Activated CD4-positive, alpha-beta T cell treated with anti-CD3 and anti-CD28 coated beads, Interleukin-2, amount 10 ng/mL, durations not matched to agents 24 days and 14 days (primary cell): ENCODE measurements around the gene SVIL. TPM values are rescaled to one million over a fixed set of nuclear protein-coding genes. Genes with fewer than 3 reads are reported as not detected.
"Not testable (repeated sequence)": the region's sequence is repeated elsewhere in the genome, so short reads cannot be mapped to it uniquely, and the experiment has no call there.

Experiments
- DNase-seq: peaks from one replicate; pipeline ENCODE4 v3.0.0; 2022
- H3K27ac Mint-ChIP-seq: one replicate; pipeline ENCODE4 v1.8.0; 2022; ENCODE audit warnings: mild to moderate bottlenecking, mixed read lengths
- H3K27me3 Mint-ChIP-seq: one replicate; pipeline ENCODE4 v1.8.0; 2022; ENCODE audit warnings: mixed read lengths
- H3K36me3 Mint-ChIP-seq: one replicate; pipeline ENCODE4 v1.8.0; 2022; ENCODE audit warnings: low read depth, mild to moderate bottlenecking, mixed read lengths
- H3K4me1 Mint-ChIP-seq: one replicate; pipeline ENCODE4 v1.8.0; 2021; ENCODE audit warnings: mixed read lengths
- H3K4me3 Mint-ChIP-seq: one replicate; pipeline ENCODE4 v1.8.0; 2022; ENCODE audit warnings: mild to moderate bottlenecking, moderate library complexity, mixed read lengths
- H3K9me3 Mint-ChIP-seq: one replicate; pipeline ENCODE4 v1.8.0; 2021; ENCODE audit warnings: mixed read lengths
- intact Hi-C: fragments of 100-400 bp; cut with micrococcal nuclease; formaldehyde crosslinking; loops from one replicate; pipeline ENCODE4 v1.15.1; 2023
- total RNA-seq: library from RNA; stranded (reverse); gene quantifications from 2 replicates; pipeline ENCODE4 v1.2.3, GENCODE V29; 2022

Gene SVIL
- total RNA-seq, 1 donor from 2014 or later, result 10.1 TPM

- intact Hi-C loops, result loop anchor here (5.0 kb wide), 1 partner anchor 123 kb away; no protein-coding TSS in a partner anchor
- Mint-ChIP-seq H3K27ac (no peak overlapping the region), H3K27me3 (no peaks in the 10 kb centered on the region), H3K4me3 (no peak overlapping the region), H3K9me3 (no peaks in the 10 kb centered on the region), H3K4me1 (no peaks in the 10 kb centered on the region), H3K36me3 (no peaks in the 10 kb centered on the region)
- DNase-seq, result no peak
These were observed 134.7 kb downstream of the SVIL start for GRCh38 chr10:29499993-29500537.

- intact Hi-C loops, result loop anchor here (1.0 to 5.0 kb wide), 3 partner anchors 26 to 119 kb away; no protein-coding TSS in a partner anchor
- H3K27ac Mint-ChIP-seq, result no peak overlapping the region
- no peaks in the 10 kb centered on the region for H3K27me3 Mint-ChIP-seq
- peaks cover 1% of the 10 kb centered on the region for H3K4me1 Mint-ChIP-seq
- no peak overlapping the region for H3K4me3 Mint-ChIP-seq
- H3K36me3 Mint-ChIP-seq, result peaks cover 2% of the 10 kb centered on the region
- DNase-seq, result peak; percentile 89
- H3K9me3 Mint-ChIP-seq, result no peaks in the 10 kb centered on the region
These were observed 138.2 kb downstream of the SVIL start for GRCh38 chr10:29496341-29497162.

- no peak for DNase-seq
- H3K4me1 Mint-ChIP-seq, result peaks cover 1% of the 10 kb centered on the region
- intact Hi-C loops, result loop anchor here (5.0 kb wide), 1 partner anchor 118 kb away; no protein-coding TSS in a partner anchor
- H3K36me3 Mint-ChIP-seq, result peaks cover 6% of the 10 kb centered on the region
- H3K27ac Mint-ChIP-seq, result no peak overlapping the region
- no peaks in the 10 kb centered on the region for H3K9me3 Mint-ChIP-seq
- H3K4me3 Mint-ChIP-seq, result no peak overlapping the region
- H3K27me3 Mint-ChIP-seq, result no peaks in the 10 kb centered on the region
These were observed 139.4 kb downstream of the SVIL start for GRCh38 chr10:29495366-29495765.

- H3K4me1 Mint-ChIP-seq, result peaks cover 1% of the 10 kb centered on the region
- intact Hi-C loops, result no loop called here
- H3K9me3 Mint-ChIP-seq, result no peaks in the 10 kb centered on the region
- peaks cover 14% of the 10 kb centered on the region for H3K36me3 Mint-ChIP-seq
- H3K27me3 Mint-ChIP-seq, result no peaks in the 10 kb centered on the region
- no peak overlapping the region for H3K4me3 Mint-ChIP-seq
- DNase-seq, result no peak
- H3K27ac Mint-ChIP-seq, result no peak overlapping the region
These were observed 141.1 kb downstream of the SVIL start for GRCh38 chr10:29493697-29494096.

- intact Hi-C loops, result no loop called here
- peaks cover 20% of the 10 kb centered on the region for H3K36me3 Mint-ChIP-seq
- H3K9me3 Mint-ChIP-seq, result no peaks in the 10 kb centered on the region
- no peak overlapping the region for H3K27ac Mint-ChIP-seq
- H3K27me3 Mint-ChIP-seq, result no peaks in the 10 kb centered on the region
- no peak for DNase-seq
- peaks cover 4% of the 10 kb centered on the region for H3K4me1 Mint-ChIP-seq
- no peak overlapping the region for H3K4me3 Mint-ChIP-seq
These were observed 142.0 kb downstream of the SVIL start for GRCh38 chr10:29492774-29493173.

GRCh38 chr10:29491918-29492317 lies 142.9 kb downstream of the SVIL start:
- Mint-ChIP-seq H3K27ac (no peak overlapping the region), H3K36me3 (peaks cover 28% of the 10 kb centered on the region), H3K4me1 (peaks cover 10% of the 10 kb centered on the region), H3K27me3 (no peaks in the 10 kb centered on the region), H3K9me3 (no peaks in the 10 kb centered on the region), H3K4me3 (no peak overlapping the region)
- DNase-seq, result no peak
- intact Hi-C loops, result no loop called here

- H3K4me3 Mint-ChIP-seq, H3K27ac Mint-ChIP-seq, intact Hi-C loops, H3K9me3 Mint-ChIP-seq, H3K27me3 Mint-ChIP-seq, DNase-seq: not testable (repeated sequence)
- Mint-ChIP-seq H3K4me1 (peaks cover 19% of the 10 kb centered on the region), H3K36me3 (peaks cover 33% of the 10 kb centered on the region)
These were observed 143.9 kb downstream of the SVIL start for GRCh38 chr10:29490781-29491280.

- not testable (repeated sequence) for H3K27ac Mint-ChIP-seq, H3K27me3 Mint-ChIP-seq, DNase-seq, H3K4me3 Mint-ChIP-seq, H3K9me3 Mint-ChIP-seq
- Mint-ChIP-seq H3K4me1 (peaks cover 26% of the 10 kb centered on the region), H3K36me3 (peaks cover 35% of the 10 kb centered on the region)
- intact Hi-C loops, result loop anchor here (10.0 kb wide), 1 partner anchor 1154 kb away; no protein-coding TSS in a partner anchor
These were observed 146.3 kb downstream of the SVIL start for GRCh38 chr10:29488471-29488870.

GRCh38 chr10:29487884-29488266 lies 146.9 kb downstream of the SVIL start:
- not testable (repeated sequence) for H3K9me3 Mint-ChIP-seq, DNase-seq, H3K27ac Mint-ChIP-seq, H3K27me3 Mint-ChIP-seq
- H3K36me3 Mint-ChIP-seq, result peaks cover 35% of the 10 kb centered on the region
- intact Hi-C loops, result loop anchor here (10.0 kb wide), 1 partner anchor 1153 kb away; no protein-coding TSS in a partner anchor
- H3K4me3 Mint-ChIP-seq, result peak overlapping the region; percentile 30
- H3K4me1 Mint-ChIP-seq, result peaks cover 31% of the 10 kb centered on the region

- not testable (repeated sequence) for H3K9me3 Mint-ChIP-seq, H3K27me3 Mint-ChIP-seq, DNase-seq
- H3K27ac Mint-ChIP-seq, result peak overlapping the region; percentile 63
- peak overlapping the region; percentile 30 for H3K4me3 Mint-ChIP-seq
- H3K36me3 Mint-ChIP-seq, result peaks cover 33% of the 10 kb centered on the region
- H3K4me1 Mint-ChIP-seq, result peaks cover 36% of the 10 kb centered on the region
- intact Hi-C loops, result loop anchor here (10.0 kb wide), 1 partner anchor 1152 kb away; no protein-coding TSS in a partner anchor
These were observed 147.5 kb downstream of the SVIL start for GRCh38 chr10:29487032-29487883.

GRCh38 chr10:29486433-29486832 lies 148.3 kb downstream of the SVIL start:
- peaks cover 37% of the 10 kb centered on the region for H3K4me1 Mint-ChIP-seq
- DNase-seq, result no peak
- intact Hi-C loops, result loop anchor here (10.0 kb wide), 1 partner anchor 1152 kb away; no protein-coding TSS in a partner anchor
- H3K27ac Mint-ChIP-seq, result peak overlapping the region; percentile 63
- H3K27me3 Mint-ChIP-seq, result no peaks in the 10 kb centered on the region
- H3K9me3 Mint-ChIP-seq, result no peaks in the 10 kb centered on the region
- H3K4me3 Mint-ChIP-seq, result peak overlapping the region; percentile 27
- peaks cover 32% of the 10 kb centered on the region for H3K36me3 Mint-ChIP-seq

- H3K4me1 Mint-ChIP-seq, result peaks cover 40% of the 10 kb centered on the region
- intact Hi-C loops, result loop anchor here (10.0 kb wide), 1 partner anchor 1150 kb away; no protein-coding TSS in a partner anchor
- DNase-seq, H3K9me3 Mint-ChIP-seq, H3K27me3 Mint-ChIP-seq, H3K27ac Mint-ChIP-seq, H3K4me3 Mint-ChIP-seq: not testable (repeated sequence)
- H3K36me3 Mint-ChIP-seq, result peaks cover 30% of the 10 kb centered on the region
These were observed 150.1 kb downstream of the SVIL start for GRCh38 chr10:29484677-29485076.
